Transverse colon (tissue), 4 donors: Measurements from ENCODE around the gene DRGX. TPM values are rescaled to one million over a fixed set of nuclear protein-coding genes. Genes with fewer than 3 reads are reported as not detected.

Experiments
- DNase-seq: peaks from one replicate; pipeline ENCODE4 v3.0.0-alpha.2; 2019
- H3K27ac ChIP-seq, 4 donors: fragments of 200-600 bp; sonication (generic); 2 replicates each; pipeline ENCODE4 v1.5.1; 2016 to 2018; ENCODE audit warnings: inconsistent platforms in 4 of 4
- H3K27me3 ChIP-seq: fragments of 200-600 bp; sonication (generic); 2 replicates; pipeline ENCODE4 v1.5.1; 2017; ENCODE audit warnings: inconsistent platforms
- H3K36me3 ChIP-seq, 4 donors: fragments of 200-600 bp; sonication (generic); 2 replicates each; pipeline ENCODE4 v1.5.1; 2017 to 2019; ENCODE audit warnings: inconsistent platforms in 4 of 4
- H3K4me1 ChIP-seq, 4 donors: fragments of 200-600 bp; sonication (generic); 2 replicates each; pipeline ENCODE4 v1.5.1; 2017 to 2020; ENCODE audit warnings: inconsistent platforms in 4 of 4
- H3K4me3 ChIP-seq, 4 donors: fragments of 200-600 bp; sonication (generic); 1 replicate in 1 of 4; 2 replicates in 3 of 4; pipeline versions ENCODE4 v1.5.1 to v1.6.1; 2017 to 2019; ENCODE audit warnings: inconsistent platforms in 4 of 4
- H3K9me3 ChIP-seq, 2 donors: fragments of 200-600 bp; sonication (generic); 2 replicates each; pipeline ENCODE4 v1.5.1; 2017 to 2019; ENCODE audit warnings: inconsistent platforms in 2 of 2
- CTCF ChIP-seq, 5 experiments: fragments of 200-600 bp in 3 of 5; fragments of 450-650 bp in 2 of 5; sonication (generic) in 3 of 5; IDR thresholded peaks; 1 replicate in 2 of 5; 2 replicates in 3 of 5; pipeline ENCODE4 v1.5.1; 2016 to 2017; ENCODE audit warnings: antibody characterized with exemption in 5 of 5, inconsistent platforms in 3 of 5, mild to moderate bottlenecking in 2 of 5, moderate library complexity in 1 of 5
- EP300 ChIP-seq: sonication (generic); formaldehyde crosslinking; IDR thresholded peaks from one replicate; pipeline ENCODE4 v1.6.1; 2017; ENCODE audit warnings: antibody characterized with exemption, low read depth
- POLR2A ChIP-seq: fragments of 450-650 bp; IDR thresholded peaks from one replicate; pipeline ENCODE4 v1.6.1; 2016; ENCODE audit warnings: antibody characterized with exemption, mild to moderate bottlenecking, moderate library complexity
- POLR2AphosphoS5 ChIP-seq, 3 donors: sonication (generic); formaldehyde crosslinking; IDR thresholded peaks; one replicate each; pipeline ENCODE4 v1.6.1; 2016; ENCODE audit warnings: antibody characterized with exemption in 3 of 3
- WGBS, 2 donors: methylation state at CpG; one replicate each; pipeline ENCODE4 v1.1.5; 2018; ENCODE audit warnings: low coverage in 1 of 2; 5-methylcytosine and 5-hydroxymethylcytosine counted together
- in situ Hi-C, 4 donors: fragments of 200-750 bp; cut with MboI; loops; one replicate each; pipeline versions ENCODE4 v1.15.0 to v1.15.1; 2017; ENCODE audit warnings: low sequenced_read_pairs in 3 of 4, low pct_ligation_motif_present in 1 of 4, low pct_unique_long_range_greater_than_20kb in 1 of 4
- intact Hi-C: fragments of 100-400 bp; cut with DNase I; formaldehyde crosslinking; loops from one replicate; pipeline ENCODE4 v1.15.1; 2023; ENCODE audit warnings: low total_unique reads
- total RNA-seq, 4 donors: library from RNA; depleted of rRNA; stranded (reverse); fragments of >200 nt; gene quantifications; one replicate each; pipeline ENCODE4 v1.1.0, GENCODE V29; 2016

DRGX gene
- total RNA-seq, 4 donors from 2014 or later: 0.32 to 0.37 TPM; not detected in 2

- H3K27ac ChIP-seq: no peak overlapping the region
- intact Hi-C loops: no loop called here
- H3K9me3 ChIP-seq: no peaks in the 10 kb centered on the region
- H3K27me3 ChIP-seq: no peaks in the 10 kb centered on the region
- TF ChIP-seq CTCF (IDR thresholded peaks at IDR 0.05) (no peak), EP300 (no peak), POLR2A (no peak), POLR2AphosphoS5 (IDR thresholded peaks at IDR 0.05) (no peak)
- H3K4me1 ChIP-seq: no peaks in the 10 kb centered on the region
- DNase-seq: no peak
- H3K4me3 ChIP-seq: no peak overlapping the region
- WGBS, 2 donors: 75 to 100% methylated on average over 2 to 14 of the region's 14 CpGs
- H3K36me3 ChIP-seq: no peaks in the 10 kb centered on the region
- in situ Hi-C loops: no loop called here
Measured at GRCh38 chr10:49381111-49381900, 14.6 kb downstream of the DRGX start.

DNA sequence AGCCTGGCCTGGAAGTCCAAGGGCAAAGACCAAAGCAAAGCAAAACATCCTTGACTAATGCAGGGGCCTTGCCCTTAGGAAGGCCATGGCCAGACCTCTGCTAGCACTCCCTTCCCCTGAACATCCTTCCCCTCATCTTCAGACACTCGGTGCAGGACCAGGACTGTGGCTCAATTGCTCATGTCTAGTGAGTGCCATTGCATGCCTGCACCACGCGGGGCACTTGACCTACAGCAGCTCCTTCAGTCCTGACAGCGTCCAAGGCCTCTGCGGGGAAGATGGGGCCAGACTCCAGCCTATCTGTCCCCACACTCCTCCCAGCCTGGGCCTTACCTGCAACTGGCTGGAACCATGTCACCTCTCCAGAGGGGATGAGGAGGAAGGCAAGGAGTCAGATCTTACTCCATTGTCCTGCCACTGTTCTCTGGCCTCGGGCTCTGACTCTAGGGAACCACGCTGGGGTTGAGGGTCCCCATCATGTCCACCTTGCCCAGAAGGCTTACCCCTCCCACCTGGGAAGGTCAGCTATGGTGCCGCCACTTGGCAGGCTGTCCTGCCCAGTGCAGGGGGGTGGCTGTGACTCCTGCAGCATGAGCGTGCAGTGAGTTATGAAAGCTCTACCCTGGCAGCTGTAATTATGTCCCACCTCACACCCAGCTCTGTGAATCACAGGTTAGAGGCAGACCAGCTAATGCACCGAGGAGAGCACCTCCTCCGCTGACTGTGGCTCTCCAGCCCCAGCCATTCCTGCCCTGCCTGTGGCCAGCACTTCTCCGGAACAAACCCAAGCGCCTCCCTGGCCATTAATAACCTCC is 16.1 kb downstream of the DRGX start:
- intact Hi-C loops (no loop called here), in situ Hi-C loops (no loop called here)
- no peak overlapping the region for H3K4me3 ChIP-seq
- H3K36me3 ChIP-seq: no peaks in the 10 kb centered on the region
- no peak for DNase-seq
- no peaks in the 10 kb centered on the region for H3K27me3 ChIP-seq
- 60 to 73% methylated on average over 1 to 12 of the region's 13 CpGs for WGBS, 2 donors
- no peaks in the 10 kb centered on the region for H3K9me3 ChIP-seq
- TF ChIP-seq EP300: no peak
- no peak overlapping the region for H3K27ac ChIP-seq
- no peaks in the 10 kb centered on the region for H3K4me1 ChIP-seq

DNA sequence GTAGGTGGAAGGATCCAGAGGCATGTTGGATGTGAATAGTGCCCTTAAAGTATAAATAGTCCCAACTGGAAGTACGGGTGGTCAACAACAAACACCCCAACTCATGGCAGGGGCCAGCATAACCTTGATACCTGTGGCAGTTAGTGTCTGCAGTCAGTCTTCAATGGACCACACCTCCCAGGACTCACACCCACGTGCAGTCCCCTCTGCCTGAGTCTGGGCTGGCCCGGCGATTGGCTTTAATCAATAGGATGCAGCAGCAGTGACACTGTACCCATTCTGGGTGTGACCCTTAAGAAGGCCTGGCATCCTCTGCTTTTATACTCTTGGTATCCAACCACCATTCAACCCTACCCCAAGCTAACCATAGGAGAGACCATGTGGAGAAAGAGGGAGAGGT is 18.6 kb downstream of the DRGX start:
- in situ Hi-C loops: no loop called here
- Histone ChIP-seq H3K36me3 (no peaks in the 10 kb centered on the region), H3K4me1 (no peaks in the 10 kb centered on the region), H3K27ac (no peak overlapping the region), H3K27me3 (no peaks in the 10 kb centered on the region), H3K4me3 (no peak overlapping the region), H3K9me3 (no peaks in the 10 kb centered on the region)
- no peak for DNase-seq
- WGBS, 2 donors: 69% methylated on average over 4 of the region's 4 CpGs; no CpG with 5 or more reads in 1 of the 2 donors
- intact Hi-C loops: no loop called here
- no peak for TF ChIP-seq EP300
- no peak for TF ChIP-seq CTCF (IDR thresholded peaks at IDR 0.05)
- TF ChIP-seq POLR2AphosphoS5 (IDR thresholded peaks at IDR 0.05): no peak
- no peak for TF ChIP-seq POLR2A

DNA sequence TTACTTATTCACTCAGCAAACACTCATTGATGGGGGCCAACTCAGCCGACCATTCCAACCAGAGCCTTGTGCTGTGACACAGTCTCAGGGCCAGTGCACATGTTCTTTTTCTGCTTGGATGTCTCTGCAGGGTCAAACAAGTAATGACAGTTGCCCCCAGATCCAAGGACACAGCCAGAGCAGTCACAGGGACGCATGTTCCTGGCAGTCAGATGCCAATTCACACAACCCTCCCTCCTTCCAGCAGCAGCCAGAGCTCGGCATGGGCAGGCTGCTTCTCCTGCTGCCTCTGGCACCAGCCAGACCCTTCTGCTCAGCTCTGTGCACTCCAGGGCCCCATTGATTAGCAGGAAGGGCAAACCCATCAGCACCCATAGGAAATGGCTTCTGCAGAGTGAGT is 20.3 kb downstream of the DRGX start:
- no peaks in the 10 kb centered on the region for H3K9me3 ChIP-seq
- in situ Hi-C loops: no loop called here

More for the DNA sequence above, 20.3 kb downstream of the DRGX start:
- no peak overlapping the region for H3K4me3 ChIP-seq
- DNase-seq: no peak
- H3K27ac ChIP-seq: no peak overlapping the region
- intact Hi-C loops: no loop called here
- 79% methylated on average over 3 of the region's 3 CpGs; no CpG with 5 or more reads in 1 of the 2 donors for WGBS, 2 donors
- no peaks in the 10 kb centered on the region for H3K36me3 ChIP-seq
- no peaks in the 10 kb centered on the region for H3K27me3 ChIP-seq
- TF ChIP-seq POLR2A (no peak), EP300 (no peak), CTCF (IDR thresholded peaks at IDR 0.05) (no peak), POLR2AphosphoS5 (IDR thresholded peaks at IDR 0.05) (no peak)
- no peaks in the 10 kb centered on the region for H3K4me1 ChIP-seq
